Activated CD8-positive, alpha-beta T cell treated with anti-CD3 and anti-CD28 coated beads for 36 hours (primary cell): ENCODE measurements around the gene GPSM3. TPM values are rescaled to one million over a fixed set of nuclear protein-coding genes. Genes with fewer than 3 reads are reported as not detected.

Experiments
- ATAC-seq: fragments of 200-7000 bp; cut with Tn5 transposase; one replicate; pipeline ENCODE4 v1.10.0; 2021; ENCODE audit warnings: mild to moderate bottlenecking, moderate library complexity
- CTCF ChIA-PET: fragments of 350-600 bp; sonication (Branson Sonifier 250); formaldehyde crosslinking; loops from one replicate; lab custom pipeline; 2021; ENCODE audit warnings: antibody characterized with exemption; lab: Charles Lee
- POLR2A ChIA-PET: fragments of 350-600 bp; sonication (Branson Sonifier 250); formaldehyde crosslinking; loops from one replicate; lab custom pipeline; 2021; ENCODE audit warnings: antibody characterized with exemption; lab: Charles Lee
- DNase-seq: peaks from one replicate; pipeline ENCODE4 v3.0.0-alpha.2; 2020
- H3K27ac Mint-ChIP-seq: one replicate; pipeline ENCODE4 v1.8.0; 2021; ENCODE audit warnings: mild to moderate bottlenecking, mixed read lengths
- H3K27me3 Mint-ChIP-seq: one replicate; pipeline ENCODE4 v1.8.0; 2021; ENCODE audit warnings: mixed read lengths
- H3K36me3 Mint-ChIP-seq: one replicate; pipeline ENCODE4 v1.8.0; 2021; ENCODE audit warnings: low read depth, mixed read lengths
- H3K4me1 Mint-ChIP-seq: one replicate; pipeline ENCODE4 v1.8.0; 2021; ENCODE audit warnings: low read depth, mixed read lengths
- H3K4me3 Mint-ChIP-seq: one replicate; pipeline ENCODE4 v1.8.0; 2021; ENCODE audit warnings: mild to moderate bottlenecking, moderate library complexity, mixed read lengths
- H3K9me3 Mint-ChIP-seq: one replicate; pipeline ENCODE4 v1.8.0; 2021; ENCODE audit warnings: mixed read lengths
- intact Hi-C: fragments of 100-400 bp; cut with micrococcal nuclease; formaldehyde crosslinking; loops from one replicate; pipeline ENCODE4 v1.10.0; 2022
- total RNA-seq, 2 experiments: library from RNA; stranded (reverse); gene quantifications; one replicate each; pipeline ENCODE4 v1.2.3, GENCODE V29; 2021
- TF ChIP-seq, protein P1 (sequence below): fragments of 200-600 bp; IDR thresholded peaks from one replicate; pipeline ENCODE4 v1.8.0; 2022; ENCODE audit warnings: antibody characterized with exemption, mild to moderate bottlenecking

GPSM3 gene
- total RNA-seq, 2 experiments from 2014 or later = 67.8 to 68.7 TPM

DNA sequence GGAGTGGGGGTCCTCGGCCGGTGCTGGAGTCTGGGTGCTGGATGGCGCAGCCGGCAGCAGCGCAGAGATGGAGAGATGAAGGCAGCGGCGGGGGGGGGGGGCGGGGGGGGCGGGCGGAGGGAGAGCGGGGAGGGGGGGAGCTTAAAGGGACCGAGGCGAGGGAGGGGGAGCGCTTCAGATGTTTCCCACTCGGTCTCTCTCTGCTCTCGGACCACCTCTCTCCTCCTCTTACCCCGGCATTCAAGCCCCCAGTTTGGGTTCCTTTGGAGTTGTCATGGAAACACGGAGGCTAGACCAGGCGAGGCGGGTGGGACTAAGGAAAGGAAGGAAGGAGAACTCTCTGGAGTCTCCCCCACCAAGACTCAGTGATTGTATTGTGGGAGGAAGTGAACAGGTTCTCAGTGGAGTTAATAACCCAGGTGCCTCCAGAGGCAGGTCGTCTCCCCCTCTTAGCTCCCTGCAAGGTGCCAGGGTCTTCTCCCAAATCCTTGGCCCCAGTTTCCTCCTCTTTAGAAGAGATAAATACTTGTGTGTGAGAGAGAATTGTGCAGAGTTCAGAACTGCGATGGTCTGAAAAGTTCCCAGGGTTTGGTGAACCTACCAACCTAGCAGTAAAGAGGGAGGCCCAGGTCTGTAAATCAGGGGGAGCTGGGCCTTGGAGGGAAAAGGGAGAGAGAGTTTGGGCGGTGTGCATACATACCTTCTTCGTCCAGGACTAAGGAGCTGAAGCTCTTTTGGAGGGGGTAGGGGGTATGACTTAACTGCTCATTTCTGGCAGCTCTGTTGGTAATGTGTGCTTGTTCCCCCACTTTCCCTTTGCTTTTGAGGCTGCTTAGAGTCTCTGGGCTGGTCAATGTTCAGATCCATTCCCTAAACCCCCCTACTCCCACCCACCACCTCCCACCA is 40.3 kb downstream of the GPSM3 start, which contains the start of gene PRRT1:
Gene PRRT1, minus strand, starts transcription at position 77 of the 906 bp plus-strand sequence. CDS start 112 bp downstream, outside the sequence.
- TF ChIP-seq, protein P1, sequence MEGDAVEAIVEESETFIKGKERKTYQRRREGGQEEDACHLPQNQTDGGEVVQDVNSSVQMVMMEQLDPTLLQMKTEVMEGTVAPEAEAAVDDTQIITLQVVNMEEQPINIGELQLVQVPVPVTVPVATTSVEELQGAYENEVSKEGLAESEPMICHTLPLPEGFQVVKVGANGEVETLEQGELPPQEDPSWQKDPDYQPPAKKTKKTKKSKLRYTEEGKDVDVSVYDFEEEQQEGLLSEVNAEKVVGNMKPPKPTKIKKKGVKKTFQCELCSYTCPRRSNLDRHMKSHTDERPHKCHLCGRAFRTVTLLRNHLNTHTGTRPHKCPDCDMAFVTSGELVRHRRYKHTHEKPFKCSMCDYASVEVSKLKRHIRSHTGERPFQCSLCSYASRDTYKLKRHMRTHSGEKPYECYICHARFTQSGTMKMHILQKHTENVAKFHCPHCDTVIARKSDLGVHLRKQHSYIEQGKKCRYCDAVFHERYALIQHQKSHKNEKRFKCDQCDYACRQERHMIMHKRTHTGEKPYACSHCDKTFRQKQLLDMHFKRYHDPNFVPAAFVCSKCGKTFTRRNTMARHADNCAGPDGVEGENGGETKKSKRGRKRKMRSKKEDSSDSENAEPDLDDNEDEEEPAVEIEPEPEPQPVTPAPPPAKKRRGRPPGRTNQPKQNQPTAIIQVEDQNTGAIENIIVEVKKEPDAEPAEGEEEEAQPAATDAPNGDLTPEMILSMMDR = no peak
- Mint-ChIP-seq H3K4me1 (peaks cover 55% of the 10 kb centered on the region), H3K36me3 (peaks cover 6% of the 10 kb centered on the region), H3K27ac (peak within 1 kb of the TSS; percentile 97), H3K4me3 (peak within 1 kb of the TSS; percentile 85), H3K9me3 (no peaks in the 10 kb centered on the region), H3K27me3 (peaks cover 22% of the 10 kb centered on the region)
- DNase-seq = peak; percentile 10
- intact Hi-C loops = no loop called here
- ATAC-seq = no peak
- ChIA-PET POLR2A (interaction anchor here (0.6 to 1.0 kb wide), 2 partner anchors 16 to 1355 kb away, joined by 3 read pairs; no protein-coding TSS in a partner anchor), CTCF (interaction anchor here (1.2 to 2.9 kb wide), 3 partner anchors 23 to 104 kb away, joined by 6 to 8 read pairs (median 6); partner anchors contain the start of genes ATF6B and FKBPL)

DNA sequence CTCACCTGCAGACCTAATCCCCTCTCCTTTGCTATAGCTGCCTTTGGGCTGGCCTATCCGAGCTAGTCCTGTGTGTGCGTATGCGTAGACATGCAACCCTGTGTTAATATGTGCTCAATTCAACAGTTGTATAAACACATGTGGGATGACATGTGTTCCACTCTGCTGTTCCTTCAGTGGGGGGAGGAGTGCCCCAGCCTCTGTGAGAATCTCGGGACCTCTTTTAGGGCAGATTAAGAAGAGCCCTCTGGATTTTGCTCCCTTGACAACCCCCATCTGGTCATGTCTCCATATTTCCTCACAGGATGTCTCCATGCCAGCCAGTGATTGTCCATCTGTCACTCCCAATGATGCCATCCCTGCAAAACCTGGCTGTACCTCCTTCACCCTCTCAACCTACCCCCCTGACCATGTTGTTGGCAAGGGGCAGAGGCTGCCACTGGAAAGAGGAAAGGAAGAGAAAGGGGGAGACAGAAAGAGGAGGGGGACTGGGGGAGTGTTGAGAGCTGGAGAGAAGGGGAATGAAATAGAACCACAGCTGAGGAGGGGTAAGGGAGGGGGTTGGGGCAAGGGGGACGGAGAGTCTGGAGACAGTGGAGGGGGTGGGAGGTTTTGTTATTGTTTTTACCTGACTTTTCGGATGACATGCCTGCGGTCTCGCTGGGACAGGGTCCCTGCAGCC is 41.1 kb downstream of the GPSM3 start:
- ChIA-PET CTCF (interaction anchor here (1.0 to 2.9 kb wide), 4 partner anchors 22 to 103 kb away, joined by 4 to 8 read pairs (median 6); partner anchors contain the start of genes ATF6B and FKBPL), POLR2A (interaction anchor here (1.0 kb wide), 1 partner anchor 15 kb away, joined by 3 read pairs; no protein-coding TSS in a partner anchor)
- no peak for ATAC-seq
- no peaks in the 10 kb centered on the region for H3K9me3 Mint-ChIP-seq
- peak overlapping the region; percentile 56 for H3K4me3 Mint-ChIP-seq
- H3K36me3 Mint-ChIP-seq = peaks cover 6% of the 10 kb centered on the region
- H3K27ac Mint-ChIP-seq = no peak overlapping the region
- peak; percentile 14 for DNase-seq
- H3K4me1 Mint-ChIP-seq = peaks cover 55% of the 10 kb centered on the region
- intact Hi-C loops = no loop called here
- H3K27me3 Mint-ChIP-seq = peaks cover 23% of the 10 kb centered on the region
- TF ChIP-seq, protein P1 = no peak

DNA sequence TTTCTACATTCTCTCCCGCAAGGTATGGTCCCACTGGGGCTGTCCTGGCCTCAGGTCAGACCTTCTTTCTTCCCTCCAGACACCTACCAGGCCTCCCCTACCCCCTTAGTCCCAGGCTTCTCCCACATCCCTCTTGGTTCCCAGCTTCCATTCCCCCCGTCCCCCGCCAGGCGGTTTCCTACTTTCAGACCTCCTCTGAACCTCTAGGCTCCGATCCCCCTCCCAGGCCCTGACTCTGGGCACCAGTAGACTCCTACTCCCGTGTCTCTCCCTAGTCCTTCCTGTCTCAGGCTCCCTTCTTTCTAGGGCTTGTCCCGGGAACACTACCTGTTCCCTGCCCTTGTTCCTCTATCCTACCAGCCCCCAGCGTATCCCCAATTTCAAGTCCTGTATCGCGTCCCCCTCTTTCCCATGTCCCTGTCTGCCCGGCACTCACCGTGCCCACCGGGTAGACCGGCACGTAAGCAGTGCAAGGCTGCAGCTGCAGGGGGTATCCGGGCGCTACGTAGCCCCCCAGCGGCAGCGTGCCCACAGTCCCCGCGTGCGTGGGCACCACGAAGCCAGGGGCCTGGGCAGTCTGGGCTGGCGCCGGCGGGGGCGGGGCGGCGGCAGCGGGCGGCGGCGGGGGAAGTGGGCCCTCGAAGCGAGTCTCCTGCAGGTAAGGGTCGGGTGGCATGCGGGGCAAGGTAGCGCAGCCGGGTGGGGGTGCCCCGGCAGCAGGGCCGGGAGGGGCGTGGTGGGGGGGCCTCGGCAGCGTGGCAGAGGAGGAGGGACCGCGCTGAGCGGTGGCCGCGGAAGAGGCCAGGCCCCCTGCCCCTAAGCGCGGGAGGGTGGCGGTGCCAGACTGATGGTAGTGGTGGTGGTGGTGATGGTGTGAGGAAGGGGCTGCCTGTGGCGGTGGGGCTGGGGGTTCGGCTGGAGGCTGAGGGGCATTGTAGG is 42.2 kb downstream of the GPSM3 start:
- Mint-ChIP-seq H3K27ac (no peak overlapping the region), H3K4me3 (peak overlapping the region; percentile 56), H3K4me1 (peaks cover 48% of the 10 kb centered on the region), H3K9me3 (no peaks in the 10 kb centered on the region), H3K27me3 (peaks cover 23% of the 10 kb centered on the region), H3K36me3 (peaks cover 3% of the 10 kb centered on the region)
- intact Hi-C loops = no loop called here
- CTCF ChIA-PET = interaction anchor here (0.6 to 1.2 kb wide), 3 partner anchors 8 to 31 kb away, joined by 3 to 4 read pairs (median 3); partner anchors contain the start of gene ATF6B
- DNase-seq (no peak), ATAC-seq (no peak)
- POLR2A ChIA-PET = no interaction called here
- TF ChIP-seq, protein P1 = no peak

DNA sequence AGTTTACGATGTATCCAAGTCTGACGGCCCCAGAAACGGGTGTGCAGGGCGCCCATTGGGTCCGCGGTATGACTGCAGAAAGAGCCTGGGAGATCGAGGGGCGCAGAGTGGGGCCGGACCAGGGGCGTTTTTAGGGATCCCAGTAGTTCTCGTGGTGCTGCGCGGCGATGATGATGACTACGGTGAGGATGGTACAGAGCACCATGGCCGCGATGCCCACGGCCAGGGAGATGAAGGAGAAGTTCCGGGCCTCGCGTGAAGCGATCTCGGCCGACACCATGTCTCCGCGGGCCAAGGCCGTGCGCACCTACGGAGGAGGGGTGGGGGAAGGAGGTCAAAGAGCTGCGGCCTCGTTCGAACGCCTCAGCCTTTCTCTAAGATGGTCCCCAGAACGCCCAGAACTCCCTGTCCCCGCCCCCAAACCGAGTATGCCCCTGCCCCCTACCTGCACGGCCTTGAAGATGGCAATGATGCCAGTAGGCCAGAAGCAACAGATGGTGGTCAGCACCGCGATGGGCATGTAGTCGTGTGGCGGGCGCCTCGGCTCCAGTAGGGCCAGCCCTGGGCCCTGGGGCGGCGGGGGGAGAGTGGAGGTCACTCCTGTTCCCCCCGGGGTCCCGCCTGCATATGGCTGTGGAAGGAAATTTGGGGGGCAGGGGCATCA is 43.2 kb downstream of the GPSM3 start:
- ATAC-seq = peak; percentile 10
- intact Hi-C loops = no loop called here
- Mint-ChIP-seq H3K36me3 (peaks cover 3% of the 10 kb centered on the region), H3K27ac (peak overlapping the region; percentile 63), H3K27me3 (peaks cover 23% of the 10 kb centered on the region), H3K9me3 (no peaks in the 10 kb centered on the region), H3K4me1 (peaks cover 44% of the 10 kb centered on the region), H3K4me3 (peak overlapping the region; percentile 78)
- TF ChIP-seq, protein P1 = no peak
- CTCF ChIA-PET = interaction anchor here (0.6 to 3.7 kb wide), 6 partner anchors 9 to 264 kb away, joined by 3 to 21 read pairs (median 4); partner anchors contain the start of gene ATF6B
- peak; percentile 26 for DNase-seq
- POLR2A ChIA-PET = no interaction called here
